HepG2 (cell line): ENCODE measurements around the gene MTCH1. TPM values are rescaled to one million over a fixed set of nuclear protein-coding genes. Genes with fewer than 3 reads are reported as not detected.

Experiments
- ATAC-seq: fragments of 200-7000 bp; cut with Tn5 transposase; 3 replicates; pipeline ENCODE4 v1.9.1; 2020; ENCODE audit warnings: mild to moderate bottlenecking, moderate library complexity
- BruUV-seq: library from RNA; stranded (reverse); fragments of 400-500 nt; replicated peaks from 2 replicates; lab custom pipeline; 2021; lab: Mats Ljungman, UMichigan
- CTCF ChIA-PET: fragments of 300-600 bp; formaldehyde crosslinking; extraction: SDS; loops from one replicate; lab custom pipeline; 2021; ENCODE audit warnings: low total read pairs, inconsistent platforms, low intra/inter-chr PET ratio; lab: Yijun Ruan, JAX
- POLR2A ChIA-PET: fragments of 350-600 bp; sonication (Branson Sonifier 250); formaldehyde crosslinking; loops from one replicate; lab custom pipeline; 2020; ENCODE audit warnings: antibody characterized with exemption, inconsistent platforms; lab: Yijun Ruan, JAX
- DNase-seq: peaks from one replicate; pipeline ENCODE4 v3.0.0-alpha.2; 2015; ENCODE audit warnings: low spot score
- FAIRE-seq: peaks from 3 replicates; lab custom pipeline; 2011; peaks lifted over from hg19 to GRCh38; lab: Jason Lieb, UNC
- H2AFZ ChIP-seq: one replicate; pipeline ENCODE4 v1.6.1; 2011; ENCODE audit warnings: low read length, inconsistent platforms
- H3K27ac ChIP-seq: fragments of 300-600 bp; 3 replicates; pipeline ENCODE4 v1.8.0; 2011; ENCODE audit warnings: mixed run types, mild to moderate bottlenecking, mixed read lengths, low read length, inconsistent platforms; ENCODE audit not compliant: insufficient read depth; ENCODE audit errors: extremely low read length
- H3K27me3 ChIP-seq, 2 experiments: fragments of 200-600 bp in 1 of 2; 2 replicates in 1 of 2; 3 replicates in 1 of 2; pipeline versions ENCODE4 v1.6.0 to v1.8.0; 2011; ENCODE audit warnings: low read length in 2 of 2, mild to moderate bottlenecking in 2 of 2, moderate library complexity in 2 of 2, inconsistent platforms in 1 of 2; ENCODE audit not compliant: insufficient read depth in 2 of 2, control insufficient read depth in 1 of 2
- H3K36me3 ChIP-seq, 2 experiments: fragments of 200-600 bp in 1 of 2; replicated peaks in 1 of 2; 2 replicates in 1 of 2; 3 replicates in 1 of 2; pipeline versions ENCODE4 v1.5.1 to v1.8.0; 2011; ENCODE audit warnings: low read length in 2 of 2, inconsistent platforms in 1 of 2; ENCODE audit not compliant: insufficient read depth in 2 of 2, control insufficient read depth in 1 of 2
- H3K4me1 ChIP-seq: 2 replicates; pipeline ENCODE4 v1.5.1; 2012; ENCODE audit warnings: low read length, inconsistent platforms; ENCODE audit not compliant: insufficient read depth
- H3K4me2 ChIP-seq: 2 replicates; pipeline ENCODE4 v1.6.0; 2011; ENCODE audit warnings: low read depth, low read length, inconsistent platforms
- H3K4me3 ChIP-seq, 3 experiments: fragments of 200-600 bp in 1 of 3; sonication (generic), shearing (Covaris generic) in 1 of 3; replicated peaks in 1 of 3; 2 replicates each; pipeline ENCODE4 v1.5.1; 2011 to 2016; ENCODE audit warnings: low read length in 3 of 3, inconsistent platforms in 2 of 3, low read depth in 2 of 3, mild to moderate bottlenecking in 2 of 3, control low read depth in 1 of 3, mixed read lengths in 1 of 3; ENCODE audit not compliant: insufficient read depth in 1 of 3
- H3K79me2 ChIP-seq: one replicate; pipeline ENCODE4 v1.6.1; 2011; ENCODE audit warnings: low read length, inconsistent platforms; ENCODE audit not compliant: insufficient read depth
- H3K9ac ChIP-seq: 2 replicates; pipeline ENCODE4 v1.6.0; 2011; ENCODE audit warnings: mild to moderate bottlenecking, low read depth, low read length, inconsistent platforms; ENCODE audit not compliant: insufficient read depth
- H3K9me3 ChIP-seq: 2 replicates; pipeline ENCODE4 v1.5.1; 2012; ENCODE audit warnings: mild to moderate bottlenecking, low read length
- H4K20me1 ChIP-seq: 2 replicates; pipeline ENCODE4 v1.6.0; 2011; ENCODE audit warnings: inconsistent platforms, mild to moderate bottlenecking, low read length, moderate library complexity; ENCODE audit not compliant: insufficient read depth
- TEAD3 ChIP-seq: optimal IDR thresholded peaks from 2 replicates; pipeline ENCODE3; 2016; ENCODE audit warnings: borderline replicate concordance
- ZC3H13 ChIP-seq: sonication (generic); formaldehyde crosslinking; IDR thresholded peaks from 2 replicates; pipeline ENCODE4 v1.8.1; 2023; ENCODE audit warnings: mild to moderate bottlenecking, missing genetic modification reagents, moderate library complexity
- ZFP90 ChIP-seq: sonication (generic); formaldehyde crosslinking; IDR thresholded peaks from 2 replicates; pipeline ENCODE4 v1.8.0; 2022; ENCODE audit warnings: missing genetic modification reagents, mild to moderate bottlenecking, inconsistent platforms, borderline replicate concordance
- ZNF564 ChIP-seq: sonication (generic); formaldehyde crosslinking; IDR thresholded peaks from 2 replicates; pipeline ENCODE4 v1.8.1; 2023; ENCODE audit warnings: mild to moderate bottlenecking, missing genetic modification reagents
- ZNF709 ChIP-seq: sonication (generic); formaldehyde crosslinking; IDR thresholded peaks from 2 replicates; pipeline ENCODE4 v1.5.0; 2020; ENCODE audit warnings: mild to moderate bottlenecking, missing genetic modification reagents
- ZNF878 ChIP-seq: sonication (generic); formaldehyde crosslinking; IDR thresholded peaks from 2 replicates; pipeline ENCODE4 v1.8.1; 2023; ENCODE audit warnings: mild to moderate bottlenecking, missing genetic modification reagents, moderate library complexity
- WGBS: methylation state at CpG from one replicate; pipeline ENCODE4 v1.1.6; 2017; ENCODE audit warnings: low lambda C conversion rate; 5-methylcytosine and 5-hydroxymethylcytosine counted together
- in situ Hi-C: cut with HindIII; loops from 2 replicates; pipeline ENCODE4 v1.10.0; 2017; ENCODE audit warnings: low pct_unique_long_range_greater_than_20kb; ENCODE audit not compliant: extremely low pct_ligation_motif_present
- intact Hi-C: fragments of 100-400 bp; cut with micrococcal nuclease; formaldehyde crosslinking; loops from one replicate; pipeline ENCODE4 v1.10.0; 2022; ENCODE audit not compliant: unreplicated experiment
- polyA plus RNA-seq, 8 experiments: library from polyadenylated mRNA; depleted of rRNA in 3 of 8; stranded (reverse) in 7 of 8; unstranded in 1 of 8; fragments of >200 nt; fragmentation: Illumina TruSeq in 4 of 8; extraction: Trizol in 4 of 8; gene quantifications; 2 replicates each; pipeline versions ENCODE4 v1.2.1 to v1.2.3, GENCODE V29; 2011 to 2016; ENCODE audit warnings: low read depth in 4 of 8, missing spikeins in 1 of 8, mixed read lengths in 1 of 8; ENCODE audit not compliant: insufficient read depth in 1 of 8
- total RNA-seq, 5 experiments: library from RNA; depleted of rRNA; stranded (reverse); fragments of >200 nt; fragmentation: Illumina TruSeq; extraction: Trizol; gene quantifications; 2 replicates each; pipeline ENCODE4 v1.2.3, GENCODE V29; 2016; ENCODE audit warnings: low read depth in 1 of 5
- TF ChIP-seq, protein P1 (sequence below): sonication (generic); formaldehyde crosslinking; IDR thresholded peaks from 2 replicates; pipeline ENCODE4 v1.5.1; 2020; ENCODE audit warnings: missing genetic modification reagents, mild to moderate bottlenecking, borderline replicate concordance
- TF ChIP-seq, protein P2 (sequence below): sonication (generic); formaldehyde crosslinking; IDR thresholded peaks from 2 replicates; pipeline ENCODE4 v1.4.0; 2020; ENCODE audit warnings: mild to moderate bottlenecking, low read depth, missing genetic modification reagents
- TF ChIP-seq, protein P3 (sequence below): sonication (generic); formaldehyde crosslinking; IDR thresholded peaks from 2 replicates; pipeline ENCODE4 v1.8.0; 2022; ENCODE audit warnings: missing genetic modification reagents, mild to moderate bottlenecking, borderline replicate concordance
- TF ChIP-seq, protein P4 (sequence below): sonication (generic); formaldehyde crosslinking; IDR thresholded peaks from 2 replicates; pipeline ENCODE4 v1.4.0; 2020; ENCODE audit warnings: missing genetic modification reagents
- TF ChIP-seq, protein P5 (sequence below): fragments of 450-650 bp; IDR thresholded peaks from 2 replicates; pipeline ENCODE4 v1.6.1; 2017

Gene MTCH1
- total and polyA plus RNA-seq, 2 of the 13 experiments (the other 11 are each of a cell fraction or from before 2014, with no cell fraction given): 86.2 to 144 TPM

DNA sequence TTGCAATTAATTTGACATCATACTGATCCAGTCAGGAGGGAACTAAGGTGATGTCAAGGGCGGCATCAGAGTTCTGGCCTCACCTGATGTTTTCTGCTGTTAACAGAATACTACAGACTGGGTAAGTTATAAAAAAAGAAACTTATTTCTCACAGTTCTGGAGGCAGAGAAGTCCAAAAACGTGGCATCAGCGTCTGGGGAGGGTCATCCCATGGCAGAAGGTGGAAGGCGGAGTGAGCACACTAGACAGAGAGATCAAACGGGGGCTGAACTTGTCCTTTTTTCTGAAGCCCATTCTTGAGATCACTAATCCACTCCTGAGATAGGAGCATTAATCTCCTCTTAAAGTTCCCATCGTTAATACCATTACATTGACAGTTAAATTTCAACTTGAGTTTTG lies 3.3 kb upstream of the MTCH1 start:
- ATAC-seq (no peak), DNase-seq (no peak), FAIRE-seq (no peak)
- Histone ChIP-seq H3K27ac (no peak overlapping the region), H3K27me3 (peaks cover 3 to 27% of the 10 kb centered on the region in 2 experiments; a peak in 3 of 5 replicates), H3K36me3 (no peaks in the 10 kb centered on the region), H3K4me1 (peaks cover 17% of the 10 kb centered on the region), H3K79me2 (peaks cover 20% of the 10 kb centered on the region), H3K9me3 (no peaks in the 10 kb centered on the region), H4K20me1 (0 out of 2 replicates have a peak, but pooled peaks cover 6% of the 10 kb centered on the region), H3K4me2 (no peak overlapping the region), H3K4me3 (no peak overlapping the region), H2AFZ (no peak overlapping the region), H3K9ac (no peak overlapping the region)
- TF ChIP-seq ZNF564 (CRISPR knock-in tag) (peak; percentile 94), ZNF878 (CRISPR knock-in tag) (no peak)
- in situ Hi-C loops: no loop called here
- ChIA-PET POLR2A (no interaction called here), CTCF (no interaction called here)
- BruUV-seq: no TSS peak
- intact Hi-C loops: no loop called here
- 37% methylated on average over 6 of the region's 6 CpGs for WGBS

DNA sequence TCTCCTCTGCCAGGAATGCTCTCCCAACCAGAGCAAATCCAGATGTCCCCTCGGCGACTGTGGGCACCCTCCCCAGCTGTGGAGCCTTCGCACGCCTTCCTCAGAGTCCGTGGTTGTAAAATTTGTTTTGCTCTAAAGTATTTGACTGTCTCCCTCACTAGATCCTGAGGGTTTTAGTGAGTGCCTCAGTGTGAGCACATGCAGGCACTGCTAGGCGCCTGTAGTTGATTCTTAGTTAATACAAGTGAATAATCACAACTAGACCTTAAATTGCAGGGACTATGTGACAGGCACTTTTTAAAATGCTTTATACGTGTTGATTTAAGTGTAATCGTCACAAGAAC lies 680 bp upstream of the MTCH1 start:
- in situ Hi-C loops: no loop called here
- intact Hi-C loops: loop anchor here (1.0 kb wide), 1 partner anchor 101 kb away; the partner anchor contains the start of gene C6orf89
- Histone ChIP-seq H3K79me2 (peaks cover 43% of the 10 kb centered on the region), H3K36me3 (peaks cover 0 to 2% of the 10 kb centered on the region in 2 experiments; a peak in 2 of 5 replicates), H3K9me3 (no peaks in the 10 kb centered on the region), H3K4me2 (peak overlapping the region; percentile 88), H2AFZ (peak overlapping the region; percentile 36), H4K20me1 (peaks cover 6% of the 10 kb centered on the region), H3K27me3 (peaks cover 2 to 20% of the 10 kb centered on the region in 2 experiments; a peak in 3 of 5 replicates), H3K27ac (peak overlapping the region; percentile 74), H3K4me3 (peak overlapping the region; percentile 71 to 99 (median 91)), H3K4me1 (peaks cover 30% of the 10 kb centered on the region), H3K9ac (peak overlapping the region; percentile 80)
- FAIRE-seq (no peak), ATAC-seq (no peak), DNase-seq (no peak)
- no TSS peak for BruUV-seq
- CTCF ChIA-PET: interaction anchor here (1.2 kb wide), 1 partner anchor 32 kb away, joined by 4 read pairs; no protein-coding TSS in a partner anchor
- POLR2A ChIA-PET: interaction anchor here (0.5 to 2.2 kb wide), 19 partner anchors 9 to 832 kb away, joined by 3 to 17 read pairs (median 5); partner anchors contain the start of genes PPIL1 and SRSF3
- WGBS: under 1% methylated on average over 8 of the region's 8 CpGs
- TF ChIP-seq, protein P1, sequence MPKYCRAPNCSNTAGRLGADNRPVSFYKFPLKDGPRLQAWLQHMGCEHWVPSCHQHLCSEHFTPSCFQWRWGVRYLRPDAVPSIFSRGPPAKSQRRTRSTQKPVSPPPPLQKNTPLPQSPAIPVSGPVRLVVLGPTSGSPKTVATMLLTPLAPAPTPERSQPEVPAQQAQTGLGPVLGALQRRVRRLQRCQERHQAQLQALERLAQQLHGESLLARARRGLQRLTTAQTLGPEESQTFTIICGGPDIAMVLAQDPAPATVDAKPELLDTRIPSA (CRISPR knock-in tag): 0 out of 2 replicates have a peak, but pooled peaks have one; percentile 11
- TF ChIP-seq ZC3H13 (CRISPR knock-in tag): 0 out of 2 replicates have a peak, but pooled peaks have one; percentile 15
- TF ChIP-seq TEAD3: no peak
- no peak for TF ChIP-seq ZNF709 (CRISPR knock-in tag)
- TF ChIP-seq, protein P2, sequence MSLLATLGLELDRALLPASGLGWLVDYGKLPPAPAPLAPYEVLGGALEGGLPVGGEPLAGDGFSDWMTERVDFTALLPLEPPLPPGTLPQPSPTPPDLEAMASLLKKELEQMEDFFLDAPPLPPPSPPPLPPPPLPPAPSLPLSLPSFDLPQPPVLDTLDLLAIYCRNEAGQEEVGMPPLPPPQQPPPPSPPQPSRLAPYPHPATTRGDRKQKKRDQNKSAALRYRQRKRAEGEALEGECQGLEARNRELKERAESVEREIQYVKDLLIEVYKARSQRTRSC (CRISPR knock-in tag): no peak
- TF ChIP-seq, protein P3, sequence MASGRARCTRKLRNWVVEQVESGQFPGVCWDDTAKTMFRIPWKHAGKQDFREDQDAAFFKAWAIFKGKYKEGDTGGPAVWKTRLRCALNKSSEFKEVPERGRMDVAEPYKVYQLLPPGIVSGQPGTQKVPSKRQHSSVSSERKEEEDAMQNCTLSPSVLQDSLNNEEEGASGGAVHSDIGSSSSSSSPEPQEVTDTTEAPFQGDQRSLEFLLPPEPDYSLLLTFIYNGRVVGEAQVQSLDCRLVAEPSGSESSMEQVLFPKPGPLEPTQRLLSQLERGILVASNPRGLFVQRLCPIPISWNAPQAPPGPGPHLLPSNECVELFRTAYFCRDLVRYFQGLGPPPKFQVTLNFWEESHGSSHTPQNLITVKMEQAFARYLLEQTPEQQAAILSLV (CRISPR knock-in tag): no peak
- TF ChIP-seq, protein P4, sequence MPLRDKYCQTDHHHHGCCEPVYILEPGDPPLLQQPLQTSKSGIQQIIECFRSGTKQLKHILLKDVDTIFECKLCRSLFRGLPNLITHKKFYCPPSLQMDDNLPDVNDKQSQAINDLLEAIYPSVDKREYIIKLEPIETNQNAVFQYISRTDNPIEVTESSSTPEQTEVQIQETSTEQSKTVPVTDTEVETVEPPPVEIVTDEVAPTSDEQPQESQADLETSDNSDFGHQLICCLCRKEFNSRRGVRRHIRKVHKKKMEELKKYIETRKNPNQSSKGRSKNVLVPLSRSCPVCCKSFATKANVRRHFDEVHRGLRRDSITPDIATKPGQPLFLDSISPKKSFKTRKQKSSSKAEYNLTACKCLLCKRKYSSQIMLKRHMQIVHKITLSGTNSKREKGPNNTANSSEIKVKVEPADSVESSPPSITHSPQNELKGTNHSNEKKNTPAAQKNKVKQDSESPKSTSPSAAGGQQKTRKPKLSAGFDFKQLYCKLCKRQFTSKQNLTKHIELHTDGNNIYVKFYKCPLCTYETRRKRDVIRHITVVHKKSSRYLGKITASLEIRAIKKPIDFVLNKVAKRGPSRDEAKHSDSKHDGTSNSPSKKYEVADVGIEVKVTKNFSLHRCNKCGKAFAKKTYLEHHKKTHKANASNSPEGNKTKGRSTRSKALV: 0 out of 2 replicates have a peak, but pooled peaks have one; percentile 24
- TF ChIP-seq, protein P5, sequence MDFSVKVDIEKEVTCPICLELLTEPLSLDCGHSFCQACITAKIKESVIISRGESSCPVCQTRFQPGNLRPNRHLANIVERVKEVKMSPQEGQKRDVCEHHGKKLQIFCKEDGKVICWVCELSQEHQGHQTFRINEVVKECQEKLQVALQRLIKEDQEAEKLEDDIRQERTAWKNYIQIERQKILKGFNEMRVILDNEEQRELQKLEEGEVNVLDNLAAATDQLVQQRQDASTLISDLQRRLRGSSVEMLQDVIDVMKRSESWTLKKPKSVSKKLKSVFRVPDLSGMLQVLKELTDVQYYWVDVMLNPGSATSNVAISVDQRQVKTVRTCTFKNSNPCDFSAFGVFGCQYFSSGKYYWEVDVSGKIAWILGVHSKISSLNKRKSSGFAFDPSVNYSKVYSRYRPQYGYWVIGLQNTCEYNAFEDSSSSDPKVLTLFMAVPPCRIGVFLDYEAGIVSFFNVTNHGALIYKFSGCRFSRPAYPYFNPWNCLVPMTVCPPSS: no peak
- TF ChIP-seq ZFP90 (CRISPR knock-in tag): no peak
